ENCODE results near the gene CCDC167. TPM values are rescaled to one million over a fixed set of nuclear protein-coding genes. Genes with fewer than 3 reads are reported as not detected.

Gene CCDC167
- total RNA-seq, 1 experiment from 2014 or later: 31.9 TPM

DNA sequence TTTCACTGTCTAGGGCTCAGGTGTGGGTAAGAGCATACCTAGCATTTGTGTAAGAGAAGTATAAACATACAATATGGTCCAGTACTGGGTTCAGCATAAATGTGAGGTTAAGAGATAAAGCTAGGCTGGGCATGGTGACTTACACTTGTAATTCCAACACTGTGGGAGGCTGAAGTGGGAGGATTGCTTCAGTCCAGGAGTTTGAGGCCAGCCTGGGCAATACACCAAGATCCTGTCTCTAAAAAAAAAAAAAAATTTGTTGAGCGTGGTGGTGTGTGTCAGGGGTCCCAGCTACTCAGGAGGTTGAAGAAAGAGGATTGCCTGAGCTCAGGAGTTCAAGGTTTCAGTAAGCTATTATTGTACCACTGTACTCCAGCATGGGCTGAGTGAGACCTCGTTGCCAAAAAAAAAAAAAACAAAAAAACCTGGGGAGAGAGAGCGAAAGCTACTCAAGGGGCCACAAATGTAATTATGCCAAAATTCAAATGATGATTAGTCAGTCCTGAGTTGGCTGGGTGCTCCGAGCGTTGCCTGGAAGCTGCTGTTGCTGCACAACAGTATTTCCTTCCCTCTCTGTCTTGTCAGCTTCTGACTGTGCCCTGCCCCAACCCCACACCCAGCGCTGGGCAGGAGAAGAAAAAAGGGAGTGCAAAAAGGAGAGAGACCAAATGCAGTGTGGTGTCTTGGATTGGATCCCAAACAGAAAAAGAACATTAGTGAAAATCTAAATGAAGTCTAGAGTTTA is 42.7 kb downstream of the CCDC167 start:
- Mint-ChIP-seq H3K9me3 (no peaks in the 10 kb centered on the region), H3K4me1 (peaks cover 13 to 22% of the 10 kb centered on the region in 2 experiments), H3K27ac (no peak overlapping the region), H3K36me3 (ENCODE audit: insufficient read depth in 1 of 3, low read depth in 3 of 3) (peaks cover 22 to 78% (median 57%) of the 10 kb centered on the region in 3 experiments), H3K27me3 (ENCODE audit: low read depth) (no peaks in the 10 kb centered on the region), H3K4me3 (no peak overlapping the region)
- H3K79me2 ChIP-seq (ENCODE audit: insufficient read depth, low read length): no peaks in the 10 kb centered on the region
- no peak for DNase-seq
- no peak overlapping the region for H3K23ac ChIP-seq (ENCODE audit: insufficient read length, low read depth, low read length)
- no peak overlapping the region for H2BK120ac ChIP-seq (ENCODE audit: low read depth, low read length, poor library complexity, severe bottlenecking)
- H2AFZ ChIP-seq (ENCODE audit: low read length): no peak overlapping the region
- no peak overlapping the region for H3K56ac ChIP-seq (ENCODE audit: insufficient read length, low read depth, low read length)
- no peaks in the 10 kb centered on the region for H3K9me3 ChIP-seq (ENCODE audit: control insufficient read depth, low read depth, low read length)
- no peak overlapping the region for H4K8ac ChIP-seq (replicated peaks; ENCODE audit: insufficient read length, low read depth, low read length)
- no peak overlapping the region for H3K9ac ChIP-seq (ENCODE audit: extremely low read depth, insufficient read length, low read length)
- H3K27me3 ChIP-seq (ENCODE audit: insufficient read depth, low read length): no peaks in the 10 kb centered on the region
- H2BK15ac ChIP-seq (ENCODE audit: low read depth, low read length): no peak overlapping the region
- no peaks in the 10 kb centered on the region for H3K4me1 ChIP-seq (ENCODE audit: insufficient read depth, low read length)
- H4K20me1 ChIP-seq (ENCODE audit: control insufficient read depth, insufficient read depth, insufficient read length): no peaks in the 10 kb centered on the region
- WGBS (ENCODE audit: extremely low coverage, insufficient read length, low lambda C conversion rate): no CpG with 5 or more reads among the region's 6 CpGs
- H2BK20ac ChIP-seq (ENCODE audit: low read depth, low read length, poor library complexity, severe bottlenecking): no peak overlapping the region
- H4K5ac ChIP-seq (ENCODE audit: insufficient read length, low read depth, low read length): no peak overlapping the region
- no peak overlapping the region for H3K4me2 ChIP-seq (ENCODE audit: insufficient read depth, insufficient read length, low read length)
- H4K91ac ChIP-seq (ENCODE audit: insufficient read length, low read depth, low read length): no peak overlapping the region
- no peak overlapping the region for H2BK12ac ChIP-seq (ENCODE audit: insufficient read length, low read depth, low read length)
- no peak overlapping the region for H3T11ph ChIP-seq (ENCODE audit: low read length)
- no peaks in the 10 kb centered on the region for H3K79me1 ChIP-seq (ENCODE audit: insufficient read depth, low read depth, low read length, poor library complexity, severe bottlenecking)
- H3K18ac ChIP-seq (ENCODE audit: insufficient read length, low read depth, low read length): no peak overlapping the region
- H3K27ac ChIP-seq (ENCODE audit: insufficient read length, low read depth, low read length): no peak overlapping the region
- no peak overlapping the region for H3K4ac ChIP-seq (ENCODE audit: low read depth, low read length)
- TF ChIP-seq, protein P1, sequence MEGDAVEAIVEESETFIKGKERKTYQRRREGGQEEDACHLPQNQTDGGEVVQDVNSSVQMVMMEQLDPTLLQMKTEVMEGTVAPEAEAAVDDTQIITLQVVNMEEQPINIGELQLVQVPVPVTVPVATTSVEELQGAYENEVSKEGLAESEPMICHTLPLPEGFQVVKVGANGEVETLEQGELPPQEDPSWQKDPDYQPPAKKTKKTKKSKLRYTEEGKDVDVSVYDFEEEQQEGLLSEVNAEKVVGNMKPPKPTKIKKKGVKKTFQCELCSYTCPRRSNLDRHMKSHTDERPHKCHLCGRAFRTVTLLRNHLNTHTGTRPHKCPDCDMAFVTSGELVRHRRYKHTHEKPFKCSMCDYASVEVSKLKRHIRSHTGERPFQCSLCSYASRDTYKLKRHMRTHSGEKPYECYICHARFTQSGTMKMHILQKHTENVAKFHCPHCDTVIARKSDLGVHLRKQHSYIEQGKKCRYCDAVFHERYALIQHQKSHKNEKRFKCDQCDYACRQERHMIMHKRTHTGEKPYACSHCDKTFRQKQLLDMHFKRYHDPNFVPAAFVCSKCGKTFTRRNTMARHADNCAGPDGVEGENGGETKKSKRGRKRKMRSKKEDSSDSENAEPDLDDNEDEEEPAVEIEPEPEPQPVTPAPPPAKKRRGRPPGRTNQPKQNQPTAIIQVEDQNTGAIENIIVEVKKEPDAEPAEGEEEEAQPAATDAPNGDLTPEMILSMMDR (conservative IDR thresholded peaks at IDR 0.05): no peak
- H2BK5ac ChIP-seq (ENCODE audit: insufficient read length, low read length): no peak overlapping the region
- H3K23me2 ChIP-seq (ENCODE audit: insufficient read length, low read depth, low read length, poor library complexity, severe bottlenecking): no peaks in the 10 kb centered on the region
- no peak overlapping the region for H2AK5ac ChIP-seq (ENCODE audit: insufficient read length, low read length)
- H3K14ac ChIP-seq (ENCODE audit: insufficient read depth, low read length): no peak overlapping the region
